ENCODE data around the gene CIT. TPM values are rescaled to one million over a fixed set of nuclear protein-coding genes. Genes with fewer than 3 reads are reported as not detected.

Gene CIT
- polyA plus RNA-seq, 3 donors, result 0.03 TPM; not detected in 2

DNA sequence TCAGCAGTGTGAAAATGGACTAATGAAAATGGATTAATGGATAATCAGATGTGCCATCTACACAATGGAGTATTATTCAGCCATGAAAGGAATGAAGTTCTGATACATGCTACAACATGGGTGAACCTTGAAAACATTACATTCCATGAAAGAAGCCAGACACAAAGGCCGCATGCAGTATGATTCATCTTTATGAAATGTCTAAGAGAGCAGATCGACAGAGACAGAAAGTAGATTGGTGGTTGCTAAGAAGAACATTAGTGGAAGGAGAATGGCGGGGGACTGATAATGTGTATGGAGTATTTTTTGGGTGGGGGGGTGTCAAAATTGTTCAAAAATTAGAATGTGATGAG, 161.9 kb downstream of the CIT start:
- Mint-ChIP-seq H3K9me3 (no peaks in the 10 kb centered on the region), H3K27ac (no peak overlapping the region), H3K36me3 (peaks cover 82 to 90% of the 10 kb centered on the region in 2 donors), H3K4me1 (no peaks in the 10 kb centered on the region), H3K27me3 (ENCODE audit: low read depth in 3 of 3) (no peaks in the 10 kb centered on the region), H3K4me3 (no peak overlapping the region)
- H3K4me2 ChIP-seq (replicated peaks; ENCODE audit: extremely low read depth, low read length, poor library complexity, severe bottlenecking), result no peak overlapping the region
- H3K4me3 ChIP-seq (replicated peaks in 1 of 3; ENCODE audit: low read depth in 2 of 3, low read length in 3 of 3), result no peak overlapping the region
- H3K36me3 ChIP-seq (replicated peaks in 1 of 2; ENCODE audit: control insufficient read depth in 1 of 2, insufficient read depth in 2 of 2, low read length in 2 of 2), result peaks cover 71 to 94% of the 10 kb centered on the region in 2 donors
- H3K79me2 ChIP-seq (ENCODE audit: insufficient read depth, low read length), result no peaks in the 10 kb centered on the region
- no peak for DNase-seq
- no peaks in the 10 kb centered on the region for H3K4me1 ChIP-seq (ENCODE audit: control insufficient read depth in 1 of 2, insufficient read depth in 2 of 2, low read length in 2 of 2)
- H3K9ac ChIP-seq (ENCODE audit: insufficient read depth, low read length, poor library complexity, severe bottlenecking), result no peak overlapping the region
- no peaks in the 10 kb centered on the region for H3K9me3 ChIP-seq (replicated peaks in 1 of 2; ENCODE audit: control insufficient read depth in 1 of 2, insufficient read depth in 1 of 2, low read length in 2 of 2)
- H3K27ac ChIP-seq (ENCODE audit: low read depth in 1 of 2, low read length in 2 of 2), result no peak overlapping the region
- H2AFZ ChIP-seq (ENCODE audit: insufficient read depth, low read depth, low read length, poor library complexity, severe bottlenecking), result no peak overlapping the region
- intact Hi-C loops (cut with micrococcal nuclease), result no loop called here
- H3K27me3 ChIP-seq (ENCODE audit: control insufficient read depth in 2 of 2, insufficient read depth in 2 of 2, low read length in 2 of 2), result no peaks in the 10 kb centered on the region
- WGBS (ENCODE audit: insufficient coverage), result 100% methylated on average over 2 of the region's 3 CpGs
- TF ChIP-seq, protein P1, sequence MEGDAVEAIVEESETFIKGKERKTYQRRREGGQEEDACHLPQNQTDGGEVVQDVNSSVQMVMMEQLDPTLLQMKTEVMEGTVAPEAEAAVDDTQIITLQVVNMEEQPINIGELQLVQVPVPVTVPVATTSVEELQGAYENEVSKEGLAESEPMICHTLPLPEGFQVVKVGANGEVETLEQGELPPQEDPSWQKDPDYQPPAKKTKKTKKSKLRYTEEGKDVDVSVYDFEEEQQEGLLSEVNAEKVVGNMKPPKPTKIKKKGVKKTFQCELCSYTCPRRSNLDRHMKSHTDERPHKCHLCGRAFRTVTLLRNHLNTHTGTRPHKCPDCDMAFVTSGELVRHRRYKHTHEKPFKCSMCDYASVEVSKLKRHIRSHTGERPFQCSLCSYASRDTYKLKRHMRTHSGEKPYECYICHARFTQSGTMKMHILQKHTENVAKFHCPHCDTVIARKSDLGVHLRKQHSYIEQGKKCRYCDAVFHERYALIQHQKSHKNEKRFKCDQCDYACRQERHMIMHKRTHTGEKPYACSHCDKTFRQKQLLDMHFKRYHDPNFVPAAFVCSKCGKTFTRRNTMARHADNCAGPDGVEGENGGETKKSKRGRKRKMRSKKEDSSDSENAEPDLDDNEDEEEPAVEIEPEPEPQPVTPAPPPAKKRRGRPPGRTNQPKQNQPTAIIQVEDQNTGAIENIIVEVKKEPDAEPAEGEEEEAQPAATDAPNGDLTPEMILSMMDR (IDR thresholded peaks at IDR 0.05), result no peak
- H4K20me1 ChIP-seq (ENCODE audit: insufficient read depth, low read length), result no peaks in the 10 kb centered on the region

DNA sequence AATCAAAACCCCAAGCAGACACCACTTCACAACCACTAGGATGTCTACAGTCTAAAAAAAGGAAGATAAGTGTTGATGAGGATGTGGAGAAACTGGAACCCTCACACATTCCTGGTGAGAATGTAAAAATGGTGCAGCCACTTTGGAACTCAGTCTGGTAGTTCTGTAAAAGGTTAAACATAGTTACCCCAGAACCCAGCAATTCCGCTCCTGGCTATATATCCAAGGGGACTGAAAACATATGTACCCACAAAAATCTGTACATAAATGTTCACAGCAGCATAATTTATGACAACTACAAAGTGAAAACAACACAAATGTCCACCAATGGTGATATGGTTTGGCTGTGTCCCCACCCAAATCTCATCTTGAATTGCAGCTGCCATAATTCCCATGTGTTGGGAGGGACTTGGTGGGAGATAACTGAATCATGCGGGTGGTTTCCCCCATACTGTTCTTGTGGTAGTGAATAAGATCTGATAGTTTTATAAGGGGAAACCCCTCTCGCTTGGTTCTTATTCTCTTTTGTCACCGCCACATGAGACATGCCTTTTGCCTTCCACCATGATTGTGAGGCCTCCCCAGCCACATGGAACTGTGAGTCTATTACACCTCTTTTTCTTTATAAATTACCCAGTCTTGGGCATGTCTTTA, 162.4 kb downstream of the CIT start:
- peaks cover 75 to 94% of the 10 kb centered on the region in 2 donors for H3K36me3 ChIP-seq (replicated peaks in 1 of 2; ENCODE audit: control insufficient read depth in 1 of 2, insufficient read depth in 2 of 2, low read length in 2 of 2)
- H3K79me2 ChIP-seq (ENCODE audit: insufficient read depth, low read length), result no peaks in the 10 kb centered on the region
- no peak overlapping the region for H3K27ac Mint-ChIP-seq
- WGBS (ENCODE audit: insufficient coverage), result no CpG with 5 or more reads among the region's 4 CpGs
- no peak overlapping the region for H3K9ac ChIP-seq (ENCODE audit: insufficient read depth, low read length, poor library complexity, severe bottlenecking)
- intact Hi-C loops (cut with micrococcal nuclease), result no loop called here
- no peak overlapping the region for H3K4me2 ChIP-seq (replicated peaks; ENCODE audit: extremely low read depth, low read length, poor library complexity, severe bottlenecking)
- DNase-seq, result no peak
- no peaks in the 10 kb centered on the region for H3K4me1 Mint-ChIP-seq
- no peak overlapping the region for H3K4me3 Mint-ChIP-seq
- no peaks in the 10 kb centered on the region for H3K9me3 ChIP-seq (replicated peaks in 1 of 2; ENCODE audit: control insufficient read depth in 1 of 2, insufficient read depth in 1 of 2, low read length in 2 of 2)
- no peaks in the 10 kb centered on the region for H3K27me3 ChIP-seq (ENCODE audit: control insufficient read depth in 2 of 2, insufficient read depth in 2 of 2, low read length in 2 of 2)
- no peak overlapping the region for H3K27ac ChIP-seq (ENCODE audit: low read depth in 1 of 2, low read length in 2 of 2)
- no peak overlapping the region for H3K4me3 ChIP-seq (replicated peaks in 1 of 3; ENCODE audit: low read depth in 2 of 3, low read length in 3 of 3)
- H3K4me1 ChIP-seq (ENCODE audit: control insufficient read depth in 1 of 2, insufficient read depth in 2 of 2, low read length in 2 of 2), result no peaks in the 10 kb centered on the region
- peaks cover 84 to 94% of the 10 kb centered on the region in 2 donors for H3K36me3 Mint-ChIP-seq
- no peak overlapping the region for H2AFZ ChIP-seq (ENCODE audit: insufficient read depth, low read depth, low read length, poor library complexity, severe bottlenecking)
- H3K27me3 Mint-ChIP-seq (ENCODE audit: low read depth in 3 of 3), result no peaks in the 10 kb centered on the region
- H4K20me1 ChIP-seq (ENCODE audit: insufficient read depth, low read length), result no peaks in the 10 kb centered on the region
- TF ChIP-seq, protein P1 (IDR thresholded peaks at IDR 0.05), result no peak
- H3K9me3 Mint-ChIP-seq, result no peaks in the 10 kb centered on the region
